A549 (cell line): ENCODE measurements around the gene SPRYD4. TPM values are rescaled to one million over a fixed set of nuclear protein-coding genes. Genes with fewer than 3 reads are reported as not detected.

Source experiments
- ATAC-seq, 2 experiments: fragments of 200-7000 bp in 1 of 2; fragments of >200 bp in 1 of 2; cut with Nextera tagmentation in 1 of 2; cut with Tn5 transposase in 1 of 2; 3 replicates each; pipeline versions ENCODE4 v1.8.0 to v1.9.1; 2018 to 2020; ENCODE audit warnings: mild to moderate bottlenecking in 1 of 2, moderate library complexity in 1 of 2
- CTCF ChIA-PET: fragments of 300-600 bp; sonication (Branson Sonifier 250); formaldehyde crosslinking; extraction: SDS; loops from one replicate; lab custom pipeline; 2021; ENCODE audit warnings: antibody characterized with exemption, inconsistent platforms; lab: Yijun Ruan, JAX
- POLR2A ChIA-PET: fragments of 350-600 bp; formaldehyde crosslinking; extraction: SDS; loops from one replicate; lab custom pipeline; 2021; ENCODE audit warnings: antibody characterized with exemption, inconsistent platforms; lab: Yijun Ruan, JAX
- DNase-seq, 2 experiments: peaks; one replicate each; pipeline versions ENCODE4 v3.0.0 to v3.0.0-alpha.2; 2011 to 2016; ENCODE audit warnings: low read depth in 1 of 2, low spot score in 1 of 2
- FAIRE-seq: peaks from 2 replicates; lab custom pipeline; 2011; peaks lifted over from hg19 to GRCh38; lab: Jason Lieb, UNC
- H3K27ac ChIP-seq, 2 experiments: fragments of >200 bp; sonication (Bioruptor Twin); formaldehyde crosslinking; 3 replicates each; pipeline ENCODE4 v1.5.1; 2016 to 2017
- H3K4me1 ChIP-seq: fragments of >200 bp; sonication (Bioruptor Twin); formaldehyde crosslinking; 3 replicates; pipeline ENCODE4 v1.6.1; 2016
- H3K4me2 ChIP-seq: fragments of >200 bp; sonication (Bioruptor Twin); formaldehyde crosslinking; 3 replicates; pipeline ENCODE4 v1.6.1; 2016
- H3K4me3 ChIP-seq: fragments of >200 bp; sonication (Bioruptor Twin); formaldehyde crosslinking; 3 replicates; pipeline ENCODE4 v1.5.1; 2016
- H3K9me3 ChIP-seq: fragments of >200 bp; sonication (Bioruptor Twin); formaldehyde crosslinking; 3 replicates; pipeline ENCODE4 v1.6.1; 2016
- CBX2 ChIP-seq: fragments of 200-600 bp; sonication (generic); IDR thresholded peaks from 2 replicates; pipeline ENCODE4 v1.6.1; 2016; ENCODE audit warnings: low read depth, mild to moderate bottlenecking, borderline replicate concordance
- CHD2 ChIP-seq: fragments of 150-350 bp; IDR thresholded peaks from 2 replicates; pipeline ENCODE4 v1.6.1; 2014; ENCODE audit warnings: low read length; ENCODE audit not compliant: partially characterized antibody
- EHF ChIP-seq: fragments of 250-450 bp; sonication (Bioruptor Pico); IDR thresholded peaks from 2 replicates; pipeline ENCODE4 v1.5.0; 2020; ENCODE audit warnings: mild to moderate bottlenecking
- EHMT2 ChIP-seq: fragments of 200-600 bp; sonication (generic); IDR thresholded peaks from 2 replicates; pipeline ENCODE4 v1.6.1; 2016; ENCODE audit warnings: antibody characterized with exemption, low read depth, mild to moderate bottlenecking, moderate library complexity
- ESRRA ChIP-seq: fragments of 150-350 bp; IDR thresholded peaks from 2 replicates; pipeline ENCODE4 v1.6.1; 2014; ENCODE audit warnings: mild to moderate bottlenecking, low read length, borderline replicate concordance
- HOXA7 ChIP-seq: fragments of 250-450 bp; sonication (Bioruptor Pico); IDR thresholded peaks from 2 replicates; pipeline ENCODE4 v1.5.0; 2020; ENCODE audit warnings: mild to moderate bottlenecking, moderate library complexity
- HOXB5 ChIP-seq: fragments of 250-450 bp; sonication (Bioruptor Pico); IDR thresholded peaks from 2 replicates; pipeline ENCODE4 v1.5.0; 2020; ENCODE audit warnings: mild to moderate bottlenecking, moderate library complexity
- JUN ChIP-seq, 2 experiments: fragments of >200 bp; sonication (Bioruptor Twin); formaldehyde crosslinking; IDR thresholded peaks; 2 replicates in 1 of 2; 3 replicates in 1 of 2; pipeline ENCODE4 v1.6.1; 2016 to 2017
- MAFK ChIP-seq: fragments of 450-650 bp; IDR thresholded peaks from 2 replicates; pipeline ENCODE4 v1.6.1; 2014; ENCODE audit not compliant: partially characterized antibody
- POLR2AphosphoS2 ChIP-seq: conservative IDR thresholded peaks from 2 replicates; pipeline ENCODE4 v1.6.1; 2012; ENCODE audit warnings: low read length, improper control_type of control experiment, inconsistent platforms
- RARB ChIP-seq: fragments of 250-450 bp; sonication (Bioruptor Pico); IDR thresholded peaks from 2 replicates; pipeline ENCODE4 v1.8.0; 2021; ENCODE audit warnings: mild to moderate bottlenecking, moderate library complexity
- RCOR1 ChIP-seq: fragments of 150-350 bp; IDR thresholded peaks from 2 replicates; pipeline ENCODE4 v1.6.1; 2014; ENCODE audit warnings: antibody characterized with exemption, low read length, low read depth
- TP53 ChIP-seq: fragments of 250-450 bp; sonication (Bioruptor Pico); IDR thresholded peaks from 2 replicates; pipeline ENCODE4 v1.5.0; 2021; ENCODE audit warnings: mild to moderate bottlenecking, moderate library complexity
- ZC3H11A ChIP-seq: fragments of 450-650 bp; IDR thresholded peaks from 2 replicates; pipeline ENCODE4 v1.6.1; 2014; ENCODE audit warnings: antibody characterized with exemption, mild to moderate bottlenecking
- WGBS: methylation state at CpG from one replicate; pipeline ENCODE4 v1.1.6; 2017; ENCODE audit errors: missing lambda C conversion rate; 5-methylcytosine and 5-hydroxymethylcytosine counted together
- polyA plus RNA-seq, 4 experiments: library from polyadenylated mRNA; depleted of rRNA in 3 of 4; stranded (reverse); fragments of >200 nt; fragmentation: RNase III in 1 of 4; extraction: RNeasy Plus Mini Kit Qiagen cat#74134 plus additional on column Dnase treatment in 1 of 4; gene quantifications; 2 replicates in 3 of 4; 3 replicates in 1 of 4; pipeline ENCODE4 v1.2.3, GENCODE V29; 2011 to 2017
- TF ChIP-seq, protein P1 (sequence below): fragments of >200 bp; sonication (Bioruptor Twin); formaldehyde crosslinking; IDR thresholded peaks from 3 replicates; pipeline ENCODE4 v1.5.1; 2016
- TF ChIP-seq, protein P2 (sequence below): fragments of >200 bp; sonication (Bioruptor Twin); formaldehyde crosslinking; IDR thresholded peaks from 2 replicates; pipeline ENCODE4 v1.6.1; 2016
- TF ChIP-seq, protein P3 (sequence below): fragments of 250-450 bp; sonication (Bioruptor Pico); IDR thresholded peaks from 2 replicates; pipeline ENCODE4 v1.5.0; 2021; ENCODE audit warnings: mild to moderate bottlenecking, moderate library complexity, borderline replicate concordance
- TF ChIP-seq, protein P4 (sequence below): fragments of 250-450 bp; sonication (Bioruptor Pico); IDR thresholded peaks from 2 replicates; pipeline ENCODE4 v1.5.0; 2020; ENCODE audit warnings: low read depth, mild to moderate bottlenecking, moderate library complexity
- TF ChIP-seq, protein P5 (sequence below): IDR thresholded peaks from 2 replicates; pipeline ENCODE4 v1.6.1; 2012
- TF ChIP-seq, protein P6 (sequence below): IDR thresholded peaks from 2 replicates; pipeline ENCODE4 v1.6.1; 2012; ENCODE audit warnings: low read depth, borderline replicate concordance
- TF ChIP-seq, protein P7 (sequence below): fragments of 450-650 bp; IDR thresholded peaks from 2 replicates; pipeline ENCODE4 v1.6.1; 2014; ENCODE audit warnings: antibody characterized with exemption

The SPRYD4 gene
- polyA plus RNA-seq, 2 of the 4 experiments (the other 2 are of a cell fraction) = 2.2 to 3.5 TPM

DNA sequence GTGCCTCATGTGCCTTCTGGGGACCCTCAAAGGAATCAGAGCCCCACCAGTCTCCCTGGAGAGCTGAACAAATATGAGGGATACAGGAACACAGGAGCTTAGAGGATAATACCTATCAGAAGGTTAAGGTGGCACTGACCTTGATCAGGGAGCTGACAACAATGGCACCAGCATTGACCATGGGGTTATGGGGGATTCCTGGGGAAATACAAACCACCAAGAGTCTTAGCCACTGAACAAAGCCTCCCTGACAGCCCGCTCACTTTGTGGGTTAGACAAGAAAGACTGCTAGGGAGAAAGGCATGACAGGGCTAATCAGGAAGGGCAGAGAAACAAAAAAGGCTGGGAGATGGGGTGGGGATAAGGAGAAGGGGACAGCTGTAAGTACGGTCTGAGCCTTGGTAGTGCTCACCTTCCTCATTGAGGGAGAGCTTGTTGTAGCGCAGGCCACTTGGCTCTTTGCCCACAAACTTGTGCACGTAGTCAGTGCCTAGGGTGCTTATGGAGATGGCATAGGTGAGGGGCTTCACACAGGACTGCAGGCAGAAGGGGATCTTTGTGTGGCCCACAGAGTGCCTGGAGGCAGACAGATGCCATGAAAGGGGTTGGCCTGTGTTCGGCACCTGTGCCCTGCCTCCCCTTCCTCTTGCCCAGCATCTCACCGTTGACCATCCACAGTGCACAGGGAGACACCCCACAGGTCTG is 9.3 kb downstream of the SPRYD4 start:
- no peaks in the 10 kb centered on the region for H3K9me3 ChIP-seq
- WGBS = 91% methylated on average over 6 of the region's 6 CpGs
- CTCF ChIA-PET = interaction anchor here (0.5 to 1.0 kb wide), 6 partner anchors 9 to 451 kb away, joined by 3 read pairs; no protein-coding TSS in a partner anchor
- no peak overlapping the region for H3K4me2 ChIP-seq
- peaks cover 6% of the 10 kb centered on the region; the same call in 1 of the 3 replicates for H3K4me1 ChIP-seq
- H3K27ac ChIP-seq = no peak overlapping the region
- FAIRE-seq (no peak), ATAC-seq (no peak), DNase-seq (no peak)
- no peak overlapping the region for H3K4me3 ChIP-seq
- POLR2A ChIA-PET = interaction anchor here (0.5 to 1.4 kb wide), 3 partner anchors 183 to 471 kb away, joined by 3 to 5 read pairs (median 3); partner anchors contain the start of gene COQ10A
- TF ChIP-seq, protein P1, sequence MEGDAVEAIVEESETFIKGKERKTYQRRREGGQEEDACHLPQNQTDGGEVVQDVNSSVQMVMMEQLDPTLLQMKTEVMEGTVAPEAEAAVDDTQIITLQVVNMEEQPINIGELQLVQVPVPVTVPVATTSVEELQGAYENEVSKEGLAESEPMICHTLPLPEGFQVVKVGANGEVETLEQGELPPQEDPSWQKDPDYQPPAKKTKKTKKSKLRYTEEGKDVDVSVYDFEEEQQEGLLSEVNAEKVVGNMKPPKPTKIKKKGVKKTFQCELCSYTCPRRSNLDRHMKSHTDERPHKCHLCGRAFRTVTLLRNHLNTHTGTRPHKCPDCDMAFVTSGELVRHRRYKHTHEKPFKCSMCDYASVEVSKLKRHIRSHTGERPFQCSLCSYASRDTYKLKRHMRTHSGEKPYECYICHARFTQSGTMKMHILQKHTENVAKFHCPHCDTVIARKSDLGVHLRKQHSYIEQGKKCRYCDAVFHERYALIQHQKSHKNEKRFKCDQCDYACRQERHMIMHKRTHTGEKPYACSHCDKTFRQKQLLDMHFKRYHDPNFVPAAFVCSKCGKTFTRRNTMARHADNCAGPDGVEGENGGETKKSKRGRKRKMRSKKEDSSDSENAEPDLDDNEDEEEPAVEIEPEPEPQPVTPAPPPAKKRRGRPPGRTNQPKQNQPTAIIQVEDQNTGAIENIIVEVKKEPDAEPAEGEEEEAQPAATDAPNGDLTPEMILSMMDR = no peak
- no peak for TF ChIP-seq ZC3H11A
- no peak for TF ChIP-seq JUN (IDR thresholded peaks at IDR 0.05)
- TF ChIP-seq RARB (CRISPR knock-in tag) = no peak
- TF ChIP-seq, protein P2, sequence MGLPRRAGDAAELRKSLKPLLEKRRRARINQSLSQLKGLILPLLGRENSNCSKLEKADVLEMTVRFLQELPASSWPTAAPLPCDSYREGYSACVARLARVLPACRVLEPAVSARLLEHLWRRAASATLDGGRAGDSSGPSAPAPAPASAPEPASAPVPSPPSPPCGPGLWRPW = no peak
- no peak for TF ChIP-seq MAFK
- no peak for TF ChIP-seq POLR2AphosphoS2
- no peak for TF ChIP-seq HOXA7
- no peak for TF ChIP-seq HOXB5
- TF ChIP-seq CBX2 = no peak
- TF ChIP-seq TP53 (CRISPR knock-in tag) = no peak
- no peak for TF ChIP-seq EHF (CRISPR knock-in tag)

DNA sequence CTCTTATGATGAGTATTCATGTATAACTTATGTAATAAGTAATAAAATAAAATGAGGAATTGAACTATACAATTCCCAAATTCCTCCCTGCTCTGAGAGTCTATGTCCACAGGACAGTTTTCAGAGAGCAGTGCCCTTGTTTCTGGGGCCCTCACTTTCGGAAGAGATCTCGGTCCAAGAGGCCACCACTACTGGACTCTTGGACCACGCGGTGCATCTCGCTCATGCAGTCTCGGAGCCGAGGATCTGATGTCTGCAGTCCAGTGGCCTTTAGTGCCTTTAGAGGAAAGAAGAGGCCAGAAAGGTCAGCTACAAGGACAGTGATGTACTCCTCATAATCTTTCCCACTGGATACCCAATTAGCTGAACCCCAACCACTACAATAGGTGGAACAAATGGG is 11.2 kb downstream of the SPRYD4 start:
- 93% methylated on average over 7 of the region's 7 CpGs for WGBS
- CTCF ChIA-PET = interaction anchor here (1.4 to 3.0 kb wide), 5 partner anchors 9 to 34 kb away, joined by 5 to 9 read pairs (median 8); no protein-coding TSS in a partner anchor
- DNase-seq (no peak), ATAC-seq (0 out of 6 replicates have a peak, but pooled peaks of 1 of the 2 experiments have one; percentile 5), FAIRE-seq (no peak)
- Histone ChIP-seq H3K9me3 (no peaks in the 10 kb centered on the region), H3K27ac (no peak overlapping the region), H3K4me2 (no peak overlapping the region), H3K4me1 (peaks cover 6% of the 10 kb centered on the region; the same call in 1 of the 3 replicates), H3K4me3 (no peak overlapping the region)
- POLR2A ChIA-PET = no interaction called here
- TF ChIP-seq ESRRA = no peak
- TF ChIP-seq, protein P3, sequence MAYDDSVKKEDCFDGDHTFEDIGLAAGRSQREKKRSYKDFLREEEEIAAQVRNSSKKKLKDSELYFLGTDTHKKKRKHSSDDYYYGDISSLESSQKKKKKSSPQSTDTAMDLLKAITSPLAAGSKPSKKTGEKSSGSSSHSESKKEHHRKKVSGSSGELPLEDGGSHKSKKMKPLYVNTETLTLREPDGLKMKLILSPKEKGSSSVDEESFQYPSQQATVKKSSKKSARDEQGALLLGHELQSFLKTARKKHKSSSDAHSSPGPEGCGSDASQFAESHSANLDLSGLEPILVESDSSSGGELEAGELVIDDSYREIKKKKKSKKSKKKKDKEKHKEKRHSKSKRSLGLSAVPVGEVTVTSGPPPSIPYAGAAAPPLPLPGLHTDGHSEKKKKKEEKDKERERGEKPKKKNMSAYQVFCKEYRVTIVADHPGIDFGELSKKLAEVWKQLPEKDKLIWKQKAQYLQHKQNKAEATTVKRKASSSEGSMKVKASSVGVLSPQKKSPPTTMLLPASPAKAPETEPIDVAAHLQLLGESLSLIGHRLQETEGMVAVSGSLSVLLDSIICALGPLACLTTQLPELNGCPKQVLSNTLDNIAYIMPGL (CRISPR knock-in tag) = no peak
- TF ChIP-seq, protein P4, sequence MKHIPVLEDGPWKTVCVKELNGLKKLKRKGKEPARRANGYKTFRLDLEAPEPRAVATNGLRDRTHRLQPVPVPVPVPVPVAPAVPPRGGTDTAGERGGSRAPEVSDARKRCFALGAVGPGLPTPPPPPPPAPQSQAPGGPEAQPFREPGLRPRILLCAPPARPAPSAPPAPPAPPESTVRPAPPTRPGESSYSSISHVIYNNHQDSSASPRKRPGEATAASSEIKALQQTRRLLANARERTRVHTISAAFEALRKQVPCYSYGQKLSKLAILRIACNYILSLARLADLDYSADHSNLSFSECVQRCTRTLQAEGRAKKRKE (CRISPR knock-in tag) = no peak

DNA sequence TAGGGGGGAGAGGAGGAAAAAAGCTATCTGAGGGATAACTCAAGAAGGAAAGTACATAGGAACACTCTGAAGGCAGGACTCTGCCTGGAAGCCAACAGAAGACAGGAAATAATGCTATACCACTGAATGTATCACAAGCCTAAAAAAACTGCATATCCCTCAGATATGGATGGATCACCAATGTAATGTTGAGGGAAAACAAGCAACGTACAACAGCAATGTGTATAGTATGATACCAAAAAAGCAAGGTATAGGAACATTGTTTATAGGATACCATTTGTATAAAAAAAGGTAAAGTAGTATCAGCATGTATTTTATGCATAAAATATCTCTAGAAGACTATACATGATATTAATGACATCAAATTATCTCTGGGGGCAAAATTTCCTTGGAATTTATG is 16.2 kb downstream of the SPRYD4 start:
- CTCF ChIA-PET = interaction anchor here (0.9 to 2.6 kb wide), 4 partner anchors 9 to 38 kb away, joined by 3 to 8 read pairs (median 4); partner anchors contain the start of gene SPRYD4
- TF ChIP-seq, protein P5, sequence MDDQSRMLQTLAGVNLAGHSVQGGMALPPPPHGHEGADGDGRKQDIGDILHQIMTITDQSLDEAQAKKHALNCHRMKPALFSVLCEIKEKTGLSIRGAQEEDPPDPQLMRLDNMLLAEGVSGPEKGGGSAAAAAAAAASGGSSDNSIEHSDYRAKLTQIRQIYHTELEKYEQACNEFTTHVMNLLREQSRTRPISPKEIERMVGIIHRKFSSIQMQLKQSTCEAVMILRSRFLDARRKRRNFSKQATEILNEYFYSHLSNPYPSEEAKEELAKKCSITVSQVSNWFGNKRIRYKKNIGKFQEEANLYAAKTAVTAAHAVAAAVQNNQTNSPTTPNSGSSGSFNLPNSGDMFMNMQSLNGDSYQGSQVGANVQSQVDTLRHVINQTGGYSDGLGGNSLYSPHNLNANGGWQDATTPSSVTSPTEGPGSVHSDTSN = no peak
- TF ChIP-seq CHD2 = no peak
- TF ChIP-seq, protein P6, sequence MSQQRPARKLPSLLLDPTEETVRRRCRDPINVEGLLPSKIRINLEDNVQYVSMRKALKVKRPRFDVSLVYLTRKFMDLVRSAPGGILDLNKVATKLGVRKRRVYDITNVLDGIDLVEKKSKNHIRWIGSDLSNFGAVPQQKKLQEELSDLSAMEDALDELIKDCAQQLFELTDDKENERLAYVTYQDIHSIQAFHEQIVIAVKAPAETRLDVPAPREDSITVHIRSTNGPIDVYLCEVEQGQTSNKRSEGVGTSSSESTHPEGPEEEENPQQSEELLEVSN = no peak
- TF ChIP-seq RCOR1 = no peak
- TF ChIP-seq, protein P7, sequence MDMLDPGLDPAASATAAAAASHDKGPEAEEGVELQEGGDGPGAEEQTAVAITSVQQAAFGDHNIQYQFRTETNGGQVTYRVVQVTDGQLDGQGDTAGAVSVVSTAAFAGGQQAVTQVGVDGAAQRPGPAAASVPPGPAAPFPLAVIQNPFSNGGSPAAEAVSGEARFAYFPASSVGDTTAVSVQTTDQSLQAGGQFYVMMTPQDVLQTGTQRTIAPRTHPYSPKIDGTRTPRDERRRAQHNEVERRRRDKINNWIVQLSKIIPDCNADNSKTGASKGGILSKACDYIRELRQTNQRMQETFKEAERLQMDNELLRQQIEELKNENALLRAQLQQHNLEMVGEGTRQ = no peak
- TF ChIP-seq EHMT2 = no peak
- TF ChIP-seq, protein P4 (CRISPR knock-in tag) = no peak
- Histone ChIP-seq H3K4me1 (peaks cover 8% of the 10 kb centered on the region; the same call in 2 of the 3 replicates), H3K4me3 (no peak overlapping the region), H3K4me2 (no peak overlapping the region), H3K9me3 (no peaks in the 10 kb centered on the region), H3K27ac (no peak overlapping the region)
- POLR2A ChIA-PET = no interaction called here
- no peak for ATAC-seq
- FAIRE-seq = no peak
- 34% methylated on average over 1 of the region's 1 CpG for WGBS
- no peak for DNase-seq
